Suprapubic skin (tissue), 4 donors: ENCODE data around the gene DCTN4. TPM values are rescaled to one million over a fixed set of nuclear protein-coding genes. Genes with fewer than 3 reads are reported as not detected.

ENCODE experiments used
- DNase-seq, 2 donors: peaks; one replicate each; pipeline ENCODE4 v3.0.0-alpha.2; 2019; ENCODE audit warnings: low spot score in 2 of 2
- H3K27ac ChIP-seq: fragments of 200-600 bp; sonication (generic); one replicate; pipeline ENCODE4 v1.5.1; 2019
- H3K27me3 ChIP-seq: fragments of 200-600 bp; sonication (generic); one replicate; pipeline ENCODE4 v1.5.1; 2019
- H3K36me3 ChIP-seq: fragments of 200-600 bp; sonication (generic); one replicate; pipeline ENCODE4 v1.5.1; 2019
- H3K4me1 ChIP-seq: fragments of 200-600 bp; sonication (generic); one replicate; pipeline ENCODE4 v1.5.1; 2019
- H3K4me3 ChIP-seq: fragments of 200-600 bp; sonication (generic); one replicate; pipeline ENCODE4 v1.5.1; 2019; ENCODE audit warnings: mild to moderate bottlenecking
- H3K9me3 ChIP-seq: fragments of 200-600 bp; sonication (generic); one replicate; pipeline ENCODE4 v1.5.1; 2019
- CTCF ChIP-seq, 2 donors: fragments of 200-600 bp in 1 of 2; fragments of 450-650 bp in 1 of 2; sonication (generic) in 1 of 2; IDR thresholded peaks; one replicate each; pipeline ENCODE4 v1.5.1; 2016 to 2019; ENCODE audit warnings: antibody characterized with exemption in 2 of 2, mild to moderate bottlenecking in 1 of 2, moderate library complexity in 1 of 2
- EP300 ChIP-seq: sonication (generic); formaldehyde crosslinking; IDR thresholded peaks from one replicate; pipeline ENCODE4 v1.6.1; 2017; ENCODE audit warnings: antibody characterized with exemption
- POLR2A ChIP-seq, 2 donors: fragments of 450-650 bp; IDR thresholded peaks; one replicate each; pipeline ENCODE4 v1.6.1; 2017; ENCODE audit warnings: antibody characterized with exemption in 2 of 2, mild to moderate bottlenecking in 2 of 2, moderate library complexity in 2 of 2
- POLR2AphosphoS5 ChIP-seq, 3 donors: sonication (generic); formaldehyde crosslinking; IDR thresholded peaks; one replicate each; pipeline ENCODE4 v1.6.1; 2017; ENCODE audit warnings: antibody characterized with exemption in 3 of 3
- WGBS: methylation state at CpG from one replicate; pipeline ENCODE4 v1.1.5; 2018; 5-methylcytosine and 5-hydroxymethylcytosine counted together
- total RNA-seq, 4 donors: library from RNA; depleted of rRNA; stranded (reverse); fragments of >200 nt; gene quantifications; one replicate each; pipeline ENCODE4 v1.1.0, GENCODE V29; 2016

The DCTN4 gene
- total RNA-seq, 4 donors from 2014 or later, result 64.8 to 91.6 (median 76.3) TPM

- peaks cover 89% of the 10 kb centered on the region for H3K36me3 ChIP-seq
- 85% methylated on average over 2 of the region's 2 CpGs for WGBS
- H3K4me3 ChIP-seq, result no peak overlapping the region
These were observed 35.0 kb downstream of the DCTN4 start for GRCh38 chr5:150723845-150724244.

GRCh38 chr5:150710165-150710564 lies 48.7 kb downstream of the DCTN4 start:
- 61% methylated on average over 2 of the region's 2 CpGs for WGBS

More at GRCh38 chr5:150723845-150724244, 35.0 kb downstream of the DCTN4 start:
- TF ChIP-seq POLR2A (IDR thresholded peaks at IDR 0.05) (no peak), EP300 (no peak), POLR2AphosphoS5 (IDR thresholded peaks at IDR 0.05) (no peak), CTCF (IDR thresholded peaks at IDR 0.05) (no peak)
- Histone ChIP-seq H3K27me3 (no peaks in the 10 kb centered on the region), H3K9me3 (no peaks in the 10 kb centered on the region), H3K27ac (no peak overlapping the region), H3K4me1 (no peaks in the 10 kb centered on the region)
- DNase-seq, result no peak

GRCh38 chr5:150706776-150707390 lies 51.9 kb downstream of the DCTN4 start:
- 43% methylated on average over 4 of the region's 4 CpGs for WGBS
- no peak for DNase-seq
- Histone ChIP-seq H3K27me3 (no peaks in the 10 kb centered on the region), H3K36me3 (peaks cover 41% of the 10 kb centered on the region), H3K9me3 (no peaks in the 10 kb centered on the region), H3K4me3 (no peak overlapping the region), H3K4me1 (no peaks in the 10 kb centered on the region), H3K27ac (no peak overlapping the region)
- no peak for TF ChIP-seq CTCF (IDR thresholded peaks at IDR 0.05)
- no peak for TF ChIP-seq EP300
- TF ChIP-seq POLR2A (IDR thresholded peaks at IDR 0.05), result no peak
- TF ChIP-seq POLR2AphosphoS5 (IDR thresholded peaks at IDR 0.05), result no peak

More at GRCh38 chr5:150710165-150710564, 48.7 kb downstream of the DCTN4 start:
- no peaks in the 10 kb centered on the region for H3K9me3 ChIP-seq
- no peak overlapping the region for H3K4me3 ChIP-seq
- H3K27me3 ChIP-seq, result no peaks in the 10 kb centered on the region
- DNase-seq, result no peak
- no peak overlapping the region for H3K27ac ChIP-seq
- TF ChIP-seq EP300 (no peak), POLR2AphosphoS5 (IDR thresholded peaks at IDR 0.05) (no peak), CTCF (IDR thresholded peaks at IDR 0.05) (no peak), POLR2A (IDR thresholded peaks at IDR 0.05) (no peak)
- peaks cover 73% of the 10 kb centered on the region for H3K36me3 ChIP-seq
- no peaks in the 10 kb centered on the region for H3K4me1 ChIP-seq

- Histone ChIP-seq H3K4me3 (no peak overlapping the region), H3K36me3 (peaks cover 9% of the 10 kb centered on the region), H3K27me3 (no peaks in the 10 kb centered on the region), H3K9me3 (no peaks in the 10 kb centered on the region), H3K27ac (no peak overlapping the region), H3K4me1 (peaks cover 20% of the 10 kb centered on the region)
- DNase-seq, result no peak
- 82% methylated on average over 3 of the region's 3 CpGs for WGBS
- TF ChIP-seq POLR2AphosphoS5 (IDR thresholded peaks at IDR 0.05), result no peak
- TF ChIP-seq CTCF (IDR thresholded peaks at IDR 0.05), result no peak
These were observed 55.1 kb downstream of the DCTN4 start for GRCh38 chr5:150703762-150704161.

- H3K27ac ChIP-seq, result peak within 1 kb of the TSS; percentile 95
- peak within 1 kb of the TSS; percentile 99 for H3K4me3 ChIP-seq
- TF ChIP-seq POLR2AphosphoS5 (IDR thresholded peaks at IDR 0.05) (peak in 2 of 3 donors; percentile 6 to 75), POLR2A (IDR thresholded peaks at IDR 0.05) (peak in 1 of 2 donors; percentile 60), CTCF (IDR thresholded peaks at IDR 0.05) (peak; percentile 31 to 67), EP300 (no peak)
- under 1% methylated on average over 51 of the region's 59 CpGs for WGBS
- H3K9me3 ChIP-seq, result no peaks in the 10 kb centered on the region
- peak; percentile 95 to 97 for DNase-seq
- no peaks in the 10 kb centered on the region for H3K27me3 ChIP-seq
- peaks cover 20% of the 10 kb centered on the region for H3K4me1 ChIP-seq
- H3K36me3 ChIP-seq, result peaks cover 27% of the 10 kb centered on the region
These were observed 58.0 kb downstream of the DCTN4 start, which contains the start of gene RBM22 for GRCh38 chr5:150700594-150701377. RBM22 (minus strand) TSS chr5:150701062; CDS start chr5:150700985, 77 bp downstream.
